Measurements from ENCODE around the gene IL33.

DNA sequence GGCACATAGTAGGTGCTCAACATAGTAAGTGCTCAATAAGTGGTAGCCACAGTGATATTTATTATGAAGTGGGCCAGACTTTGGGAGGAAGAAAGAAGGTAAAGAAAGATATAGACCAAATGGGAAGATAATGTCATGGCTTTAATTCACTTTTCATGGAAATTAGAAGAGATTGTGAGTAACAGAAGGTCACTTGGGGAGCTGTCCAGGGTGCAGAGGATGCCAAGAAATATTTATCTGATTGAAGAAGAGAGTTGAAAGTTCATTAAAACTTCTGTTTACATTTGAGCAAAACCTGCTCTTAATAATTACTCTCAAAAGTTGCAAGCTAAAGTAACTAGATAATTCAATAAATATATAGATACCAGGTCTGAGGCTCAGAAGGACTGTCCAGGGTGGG is 28.3 kb upstream of the IL33 start:
- TF ChIP-seq CTCF (IDR thresholded peaks at IDR 0.05) (no peak), EZH2 (IDR thresholded peaks at IDR 0.05; ENCODE audit: borderline replicate concordance, insufficient read depth, low read depth, low read length, poor library complexity, severe bottlenecking) (no peak)

Data from B cell (primary cell).